ENCODE measurements around the gene PURA. TPM values are rescaled to one million over a fixed set of nuclear protein-coding genes. Genes with fewer than 3 reads are reported as not detected.

Gene PURA
- total and polyA plus RNA-seq, 8 donors, result 3.3 to 30.8 (median 20.2) TPM

- no peak for DNase-seq
- TF ChIP-seq EP300 (IDR thresholded peaks at IDR 0.05) (no peak), POLR2AphosphoS5 (IDR thresholded peaks at IDR 0.05) (no peak), POLR2A (IDR thresholded peaks at IDR 0.05) (no peak)
- TF ChIP-seq, protein P1, sequence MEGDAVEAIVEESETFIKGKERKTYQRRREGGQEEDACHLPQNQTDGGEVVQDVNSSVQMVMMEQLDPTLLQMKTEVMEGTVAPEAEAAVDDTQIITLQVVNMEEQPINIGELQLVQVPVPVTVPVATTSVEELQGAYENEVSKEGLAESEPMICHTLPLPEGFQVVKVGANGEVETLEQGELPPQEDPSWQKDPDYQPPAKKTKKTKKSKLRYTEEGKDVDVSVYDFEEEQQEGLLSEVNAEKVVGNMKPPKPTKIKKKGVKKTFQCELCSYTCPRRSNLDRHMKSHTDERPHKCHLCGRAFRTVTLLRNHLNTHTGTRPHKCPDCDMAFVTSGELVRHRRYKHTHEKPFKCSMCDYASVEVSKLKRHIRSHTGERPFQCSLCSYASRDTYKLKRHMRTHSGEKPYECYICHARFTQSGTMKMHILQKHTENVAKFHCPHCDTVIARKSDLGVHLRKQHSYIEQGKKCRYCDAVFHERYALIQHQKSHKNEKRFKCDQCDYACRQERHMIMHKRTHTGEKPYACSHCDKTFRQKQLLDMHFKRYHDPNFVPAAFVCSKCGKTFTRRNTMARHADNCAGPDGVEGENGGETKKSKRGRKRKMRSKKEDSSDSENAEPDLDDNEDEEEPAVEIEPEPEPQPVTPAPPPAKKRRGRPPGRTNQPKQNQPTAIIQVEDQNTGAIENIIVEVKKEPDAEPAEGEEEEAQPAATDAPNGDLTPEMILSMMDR (IDR thresholded peaks at IDR 0.05), result no peak
- Histone ChIP-seq H3K4me3 (no peak overlapping the region), H3K36me3 (no peaks in the 10 kb centered on the region), H3K27ac (no peak overlapping the region), H3K4me1 (peaks cover 6 to 44% (median 36%) of the 10 kb centered on the region in 4 donors), H3K9me3 (no peaks in the 10 kb centered on the region), H3K27me3 (no peaks in the 10 kb centered on the region)
- 75 to 84% (median 78%) methylated on average over 5 of the region's 5 CpGs for WGBS, 5 donors
- intact Hi-C loops (cut with DNase I; ENCODE audit: low total_unique reads), result no loop called here
These were observed 14.5 kb downstream of the PURA start for GRCh38 chr5:140128376-140128775.

DNA sequence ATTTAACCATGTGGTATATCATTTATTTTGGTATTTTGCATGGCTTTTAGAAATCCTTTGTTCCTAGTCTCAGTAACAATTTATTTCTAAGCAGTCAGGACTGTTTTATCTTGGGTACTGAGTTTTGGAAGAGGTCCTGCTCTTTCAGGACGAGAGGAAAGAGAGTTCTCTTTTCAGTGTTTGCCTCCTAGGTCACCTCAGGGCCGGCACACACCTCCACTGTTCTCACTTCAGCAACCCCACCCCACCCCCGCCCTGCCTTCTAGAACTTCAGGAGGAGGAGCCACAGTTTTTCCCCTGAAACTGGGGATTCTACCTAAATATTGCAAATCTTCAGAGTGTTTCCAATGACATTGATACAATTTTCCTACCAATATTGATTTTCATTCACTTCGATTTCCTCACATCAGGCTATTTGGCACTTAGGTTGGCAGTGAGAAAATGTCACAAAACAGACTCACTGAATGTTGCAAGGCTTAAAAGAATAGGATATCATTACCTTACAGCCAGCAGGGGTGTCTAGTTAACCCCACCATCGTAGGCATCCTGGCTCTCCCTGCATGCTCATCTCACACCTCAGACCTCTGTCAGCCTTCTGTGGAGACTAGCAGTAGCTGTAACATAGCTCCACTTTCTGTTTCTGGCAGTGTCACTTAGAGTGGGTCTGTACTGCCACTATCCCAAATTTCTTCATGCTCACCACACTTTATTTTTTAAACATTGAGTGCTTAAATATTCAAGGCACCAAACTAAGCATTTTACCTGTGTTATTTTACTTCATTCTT is 17.2 kb downstream of the PURA start:
- H3K36me3 ChIP-seq, result no peaks in the 10 kb centered on the region
- no peak for DNase-seq
- intact Hi-C loops (cut with DNase I; ENCODE audit: low total_unique reads), result no loop called here
- H3K27ac ChIP-seq, result no peak overlapping the region
- H3K4me1 ChIP-seq, result peaks cover 6 to 31% (median 30%) of the 10 kb centered on the region in 4 donors
- TF ChIP-seq, protein P1 (IDR thresholded peaks at IDR 0.05), result no peak
- TF ChIP-seq POLR2AphosphoS5 (IDR thresholded peaks at IDR 0.05) (no peak), EP300 (IDR thresholded peaks at IDR 0.05) (no peak), POLR2A (IDR thresholded peaks at IDR 0.05) (no peak)
- H3K4me3 ChIP-seq, result no peak overlapping the region
- no peaks in the 10 kb centered on the region for H3K27me3 ChIP-seq
- no peaks in the 10 kb centered on the region for H3K9me3 ChIP-seq
- WGBS, 5 donors, result 44 to 61% (median 52%) methylated on average over 5 of the region's 5 CpGs

DNA sequence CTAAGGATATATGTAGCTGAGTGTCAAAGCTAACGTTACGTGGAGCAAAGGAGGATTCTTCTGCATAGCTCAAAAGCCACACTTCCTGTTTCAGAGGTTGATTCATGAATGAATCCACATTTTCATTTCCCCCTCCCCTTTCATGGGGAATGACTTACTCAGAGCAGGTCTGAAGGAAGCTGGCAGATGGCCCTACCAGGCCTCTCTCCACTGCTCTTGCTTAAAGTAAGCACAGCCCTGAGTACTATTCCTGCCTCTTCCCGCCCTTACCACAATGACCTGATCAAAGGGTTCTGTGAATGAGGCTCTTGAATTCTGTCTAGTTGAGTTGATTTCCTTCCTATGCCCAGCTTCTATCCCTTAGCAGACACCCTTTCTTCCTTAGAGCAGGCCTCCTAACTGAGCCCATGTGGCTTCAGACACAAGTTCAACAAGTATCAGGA is 18.1 kb downstream of the PURA start:
- Histone ChIP-seq H3K4me3 (no peak overlapping the region), H3K9me3 (no peaks in the 10 kb centered on the region), H3K4me1 (peaks cover 6 to 29% (median 23%) of the 10 kb centered on the region in 4 donors), H3K27me3 (no peaks in the 10 kb centered on the region), H3K36me3 (no peaks in the 10 kb centered on the region), H3K27ac (no peak overlapping the region)
- WGBS, 5 donors, result 47 to 58% (median 54%) methylated on average over 3 of the region's 3 CpGs
- TF ChIP-seq, protein P1 (IDR thresholded peaks at IDR 0.05), result no peak
- TF ChIP-seq POLR2A (IDR thresholded peaks at IDR 0.05) (no peak), POLR2AphosphoS5 (IDR thresholded peaks at IDR 0.05) (no peak), EP300 (IDR thresholded peaks at IDR 0.05) (no peak)
- intact Hi-C loops (cut with DNase I; ENCODE audit: low total_unique reads), result no loop called here
- DNase-seq, result peak in 1 of 2 donors; percentile 39

- intact Hi-C loops (cut with DNase I; ENCODE audit: low total_unique reads), result no loop called here
- TF ChIP-seq POLR2A (IDR thresholded peaks at IDR 0.05), result no peak
- no peak for TF ChIP-seq EP300 (IDR thresholded peaks at IDR 0.05)
- TF ChIP-seq, protein P1 (IDR thresholded peaks at IDR 0.05), result no peak
- TF ChIP-seq POLR2AphosphoS5 (IDR thresholded peaks at IDR 0.05), result no peak
- no peak overlapping the region for H3K27ac ChIP-seq
- 86 to 93% (median 90%) methylated on average over 4 of the region's 4 CpGs for WGBS, 5 donors
- peaks cover 6 to 22% (median 16%) of the 10 kb centered on the region in 4 donors for H3K4me1 ChIP-seq
- no peaks in the 10 kb centered on the region for H3K9me3 ChIP-seq
- no peaks in the 10 kb centered on the region for H3K27me3 ChIP-seq
- DNase-seq, result no peak
- no peaks in the 10 kb centered on the region for H3K36me3 ChIP-seq
- no peak overlapping the region for H3K4me3 ChIP-seq
These were observed 19.7 kb downstream of the PURA start for GRCh38 chr5:140133514-140134167.

Measured in stomach (tissue), 9 donors.